GM23338 (cell line): Measurements from ENCODE around the gene SCN7A. TPM values are rescaled to one million over a fixed set of nuclear protein-coding genes. Genes with fewer than 3 reads are reported as not detected.

Experiments
- ATAC-seq: fragments of 200-7000 bp; cut with Tn5 transposase; 3 replicates; pipeline ENCODE4 v1.9.1; 2020
- DNase-seq: peaks from one replicate; pipeline ENCODE4 v3.0.0-alpha.2; 2015; ENCODE audit warnings: low spot score
- H2AFZ ChIP-seq: fragments of 200-600 bp; sonication (generic); 2 replicates; pipeline ENCODE4 v1.8.0; 2016; ENCODE audit warnings: antibody characterized with exemption, mild to moderate bottlenecking, moderate library complexity
- H3F3A ChIP-seq: fragments of 200-600 bp; sonication (generic); replicated peaks from 2 replicates; pipeline ENCODE4 v1.8.0; 2017; ENCODE audit warnings: antibody characterized with exemption, mixed run types, low read depth
- H3K27ac ChIP-seq: fragments of 200-600 bp; sonication (generic); 2 replicates; pipeline ENCODE4 v1.6.1; 2016; ENCODE audit warnings: low read depth
- H3K27me3 ChIP-seq: fragments of 200-600 bp; sonication (generic); 2 replicates; pipeline ENCODE4 v1.8.0; 2016; ENCODE audit warnings: mild to moderate bottlenecking, mixed run types, moderate library complexity; ENCODE audit not compliant: insufficient read depth
- H3K36me3 ChIP-seq: fragments of 200-600 bp; sonication (generic); 2 replicates; pipeline ENCODE4 v1.8.0; 2016; ENCODE audit warnings: mild to moderate bottlenecking; ENCODE audit not compliant: insufficient read depth
- H3K4me1 ChIP-seq: fragments of 200-600 bp; sonication (generic); 2 replicates; pipeline ENCODE4 v1.8.0; 2016; ENCODE audit warnings: mild to moderate bottlenecking, moderate library complexity; ENCODE audit not compliant: insufficient read depth
- H3K4me2 ChIP-seq: fragments of 200-600 bp; sonication (generic); 2 replicates; pipeline ENCODE4 v1.7.1; 2017; ENCODE audit warnings: mixed run types
- H3K4me3 ChIP-seq: fragments of 200-600 bp; sonication (generic); 2 replicates; pipeline ENCODE4 v1.6.1; 2016; ENCODE audit warnings: mixed run types
- H3K79me2 ChIP-seq: fragments of 200-600 bp; sonication (generic); replicated peaks from 2 replicates; pipeline ENCODE4 v1.8.0; 2017; ENCODE audit warnings: mild to moderate bottlenecking; ENCODE audit not compliant: insufficient read depth
- H3K9me2 ChIP-seq: fragments of 200-600 bp; sonication (generic); 2 replicates; pipeline ENCODE4 v1.8.0; 2017; ENCODE audit not compliant: insufficient read depth
- H4K20me1 ChIP-seq: fragments of 200-600 bp; sonication (generic); replicated peaks from 2 replicates; pipeline ENCODE4 v1.8.0; 2017; ENCODE audit warnings: mild to moderate bottlenecking; ENCODE audit not compliant: insufficient read depth
- H3K27ac Mint-ChIP-seq: 2 replicates; pipeline ENCODE4 v1.8.0; 2020; ENCODE audit warnings: inconsistent platforms, mild to moderate bottlenecking, moderate library complexity, mixed read lengths
- H3K27me3 Mint-ChIP-seq: 3 replicates; pipeline ENCODE4 v1.8.0; 2022; ENCODE audit warnings: low read depth, mild to moderate bottlenecking, moderate library complexity, mixed read lengths, inconsistent platforms; ENCODE audit not compliant: insufficient read depth, poor library complexity
- H3K36me3 Mint-ChIP-seq: 3 replicates; pipeline ENCODE4 v1.8.0; 2021; ENCODE audit warnings: low read depth, mild to moderate bottlenecking, inconsistent platforms, moderate library complexity, mixed read lengths
- H3K4me1 Mint-ChIP-seq: 3 replicates; pipeline ENCODE4 v1.8.0; 2020; ENCODE audit warnings: mild to moderate bottlenecking, inconsistent platforms, mixed read lengths
- H3K4me3 Mint-ChIP-seq: 3 replicates; pipeline ENCODE4 v1.8.0; 2021; ENCODE audit warnings: moderate library complexity, mild to moderate bottlenecking, inconsistent platforms, mixed read lengths
- H3K9me3 Mint-ChIP-seq: 3 replicates; pipeline ENCODE4 v1.8.0; 2020; ENCODE audit warnings: moderate library complexity, mild to moderate bottlenecking, inconsistent platforms, mixed read lengths
- EZH2phosphoT487 ChIP-seq: fragments of 200-600 bp; sonication (generic); IDR thresholded peaks from one replicate; pipeline ENCODE4 v1.8.1; 2018; ENCODE audit warnings: antibody characterized with exemption; ENCODE audit not compliant: unreplicated experiment
- polyA plus RNA-seq: library from polyadenylated mRNA; unstranded; fragments of >200 nt; fragmentation: Nextera tagmentation; extraction: Ambion mirVana; gene quantifications from 2 replicates; pipeline ENCODE4 v1.2.1, GENCODE V29; 2016
- total RNA-seq: library from RNA; depleted of rRNA; stranded (reverse); fragments of >200 nt; shearing (Covaris generic); gene quantifications from 2 replicates; pipeline ENCODE4 v1.2.3, GENCODE V29; 2014
- TF ChIP-seq, protein P1 (sequence below): IDR thresholded peaks from one replicate; pipeline ENCODE4 v1.6.1; 2018; ENCODE audit warnings: antibody characterized with exemption; ENCODE audit not compliant: unreplicated experiment
- TF ChIP-seq, protein P2 (sequence below): fragments of 250-450 bp; sonication (Bioruptor Pico); IDR thresholded peaks from 2 replicates; pipeline ENCODE4 v1.5.0; 2020; ENCODE audit warnings: mild to moderate bottlenecking, moderate library complexity

The SCN7A gene
- total and polyA plus RNA-seq, 2 experiments from 2014 or later = 0.10 to 0.42 TPM

DNA sequence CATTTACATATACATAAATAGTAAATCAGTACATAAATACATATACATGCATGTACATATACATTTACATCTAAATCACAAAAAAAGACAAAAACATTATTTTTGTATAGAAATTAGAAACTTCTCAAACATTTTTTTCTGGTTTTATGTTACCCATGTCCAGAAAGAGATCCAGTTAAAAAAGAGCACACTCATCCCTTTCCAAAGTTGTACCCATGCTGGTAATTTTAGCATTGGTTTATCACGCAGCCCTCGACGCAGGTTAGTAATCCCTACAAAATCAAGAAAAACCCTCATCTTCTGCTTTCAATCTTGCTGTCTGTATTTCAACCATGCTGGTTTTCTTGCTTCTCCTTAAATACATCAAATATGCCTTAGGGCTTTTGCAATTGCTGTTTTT, 128.8 kb downstream of the SCN7A start:
- Histone ChIP-seq H2AFZ (no peak overlapping the region), H4K20me1 (no peaks in the 10 kb centered on the region), H3K79me2 (no peaks in the 10 kb centered on the region), H3K9me2 (no peaks in the 10 kb centered on the region), H3K36me3 (no peaks in the 10 kb centered on the region), H3K4me1 (peaks cover 4% of the 10 kb centered on the region; the same call in 1 of the 2 replicates), H3K27me3 (no peaks in the 10 kb centered on the region), H3K4me2 (no peak overlapping the region), H3K4me3 (no peak overlapping the region), H3K27ac (no peak overlapping the region), H3F3A (no peaks in the 10 kb centered on the region)
- no peak overlapping the region for H3K27ac Mint-ChIP-seq
- no peaks in the 10 kb centered on the region for H3K36me3 Mint-ChIP-seq
- no peaks in the 10 kb centered on the region for H3K27me3 Mint-ChIP-seq
- H3K4me3 Mint-ChIP-seq = no peak overlapping the region
- DNase-seq (no peak), ATAC-seq (no peak)
- peaks cover 9% of the 10 kb centered on the region for H3K4me1 Mint-ChIP-seq
- TF ChIP-seq, protein P1, sequence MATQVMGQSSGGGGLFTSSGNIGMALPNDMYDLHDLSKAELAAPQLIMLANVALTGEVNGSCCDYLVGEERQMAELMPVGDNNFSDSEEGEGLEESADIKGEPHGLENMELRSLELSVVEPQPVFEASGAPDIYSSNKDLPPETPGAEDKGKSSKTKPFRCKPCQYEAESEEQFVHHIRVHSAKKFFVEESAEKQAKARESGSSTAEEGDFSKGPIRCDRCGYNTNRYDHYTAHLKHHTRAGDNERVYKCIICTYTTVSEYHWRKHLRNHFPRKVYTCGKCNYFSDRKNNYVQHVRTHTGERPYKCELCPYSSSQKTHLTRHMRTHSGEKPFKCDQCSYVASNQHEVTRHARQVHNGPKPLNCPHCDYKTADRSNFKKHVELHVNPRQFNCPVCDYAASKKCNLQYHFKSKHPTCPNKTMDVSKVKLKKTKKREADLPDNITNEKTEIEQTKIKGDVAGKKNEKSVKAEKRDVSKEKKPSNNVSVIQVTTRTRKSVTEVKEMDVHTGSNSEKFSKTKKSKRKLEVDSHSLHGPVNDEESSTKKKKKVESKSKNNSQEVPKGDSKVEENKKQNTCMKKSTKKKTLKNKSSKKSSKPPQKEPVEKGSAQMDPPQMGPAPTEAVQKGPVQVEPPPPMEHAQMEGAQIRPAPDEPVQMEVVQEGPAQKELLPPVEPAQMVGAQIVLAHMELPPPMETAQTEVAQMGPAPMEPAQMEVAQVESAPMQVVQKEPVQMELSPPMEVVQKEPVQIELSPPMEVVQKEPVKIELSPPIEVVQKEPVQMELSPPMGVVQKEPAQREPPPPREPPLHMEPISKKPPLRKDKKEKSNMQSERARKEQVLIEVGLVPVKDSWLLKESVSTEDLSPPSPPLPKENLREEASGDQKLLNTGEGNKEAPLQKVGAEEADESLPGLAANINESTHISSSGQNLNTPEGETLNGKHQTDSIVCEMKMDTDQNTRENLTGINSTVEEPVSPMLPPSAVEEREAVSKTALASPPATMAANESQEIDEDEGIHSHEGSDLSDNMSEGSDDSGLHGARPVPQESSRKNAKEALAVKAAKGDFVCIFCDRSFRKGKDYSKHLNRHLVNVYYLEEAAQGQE = no peak
- TF ChIP-seq, protein P2, sequence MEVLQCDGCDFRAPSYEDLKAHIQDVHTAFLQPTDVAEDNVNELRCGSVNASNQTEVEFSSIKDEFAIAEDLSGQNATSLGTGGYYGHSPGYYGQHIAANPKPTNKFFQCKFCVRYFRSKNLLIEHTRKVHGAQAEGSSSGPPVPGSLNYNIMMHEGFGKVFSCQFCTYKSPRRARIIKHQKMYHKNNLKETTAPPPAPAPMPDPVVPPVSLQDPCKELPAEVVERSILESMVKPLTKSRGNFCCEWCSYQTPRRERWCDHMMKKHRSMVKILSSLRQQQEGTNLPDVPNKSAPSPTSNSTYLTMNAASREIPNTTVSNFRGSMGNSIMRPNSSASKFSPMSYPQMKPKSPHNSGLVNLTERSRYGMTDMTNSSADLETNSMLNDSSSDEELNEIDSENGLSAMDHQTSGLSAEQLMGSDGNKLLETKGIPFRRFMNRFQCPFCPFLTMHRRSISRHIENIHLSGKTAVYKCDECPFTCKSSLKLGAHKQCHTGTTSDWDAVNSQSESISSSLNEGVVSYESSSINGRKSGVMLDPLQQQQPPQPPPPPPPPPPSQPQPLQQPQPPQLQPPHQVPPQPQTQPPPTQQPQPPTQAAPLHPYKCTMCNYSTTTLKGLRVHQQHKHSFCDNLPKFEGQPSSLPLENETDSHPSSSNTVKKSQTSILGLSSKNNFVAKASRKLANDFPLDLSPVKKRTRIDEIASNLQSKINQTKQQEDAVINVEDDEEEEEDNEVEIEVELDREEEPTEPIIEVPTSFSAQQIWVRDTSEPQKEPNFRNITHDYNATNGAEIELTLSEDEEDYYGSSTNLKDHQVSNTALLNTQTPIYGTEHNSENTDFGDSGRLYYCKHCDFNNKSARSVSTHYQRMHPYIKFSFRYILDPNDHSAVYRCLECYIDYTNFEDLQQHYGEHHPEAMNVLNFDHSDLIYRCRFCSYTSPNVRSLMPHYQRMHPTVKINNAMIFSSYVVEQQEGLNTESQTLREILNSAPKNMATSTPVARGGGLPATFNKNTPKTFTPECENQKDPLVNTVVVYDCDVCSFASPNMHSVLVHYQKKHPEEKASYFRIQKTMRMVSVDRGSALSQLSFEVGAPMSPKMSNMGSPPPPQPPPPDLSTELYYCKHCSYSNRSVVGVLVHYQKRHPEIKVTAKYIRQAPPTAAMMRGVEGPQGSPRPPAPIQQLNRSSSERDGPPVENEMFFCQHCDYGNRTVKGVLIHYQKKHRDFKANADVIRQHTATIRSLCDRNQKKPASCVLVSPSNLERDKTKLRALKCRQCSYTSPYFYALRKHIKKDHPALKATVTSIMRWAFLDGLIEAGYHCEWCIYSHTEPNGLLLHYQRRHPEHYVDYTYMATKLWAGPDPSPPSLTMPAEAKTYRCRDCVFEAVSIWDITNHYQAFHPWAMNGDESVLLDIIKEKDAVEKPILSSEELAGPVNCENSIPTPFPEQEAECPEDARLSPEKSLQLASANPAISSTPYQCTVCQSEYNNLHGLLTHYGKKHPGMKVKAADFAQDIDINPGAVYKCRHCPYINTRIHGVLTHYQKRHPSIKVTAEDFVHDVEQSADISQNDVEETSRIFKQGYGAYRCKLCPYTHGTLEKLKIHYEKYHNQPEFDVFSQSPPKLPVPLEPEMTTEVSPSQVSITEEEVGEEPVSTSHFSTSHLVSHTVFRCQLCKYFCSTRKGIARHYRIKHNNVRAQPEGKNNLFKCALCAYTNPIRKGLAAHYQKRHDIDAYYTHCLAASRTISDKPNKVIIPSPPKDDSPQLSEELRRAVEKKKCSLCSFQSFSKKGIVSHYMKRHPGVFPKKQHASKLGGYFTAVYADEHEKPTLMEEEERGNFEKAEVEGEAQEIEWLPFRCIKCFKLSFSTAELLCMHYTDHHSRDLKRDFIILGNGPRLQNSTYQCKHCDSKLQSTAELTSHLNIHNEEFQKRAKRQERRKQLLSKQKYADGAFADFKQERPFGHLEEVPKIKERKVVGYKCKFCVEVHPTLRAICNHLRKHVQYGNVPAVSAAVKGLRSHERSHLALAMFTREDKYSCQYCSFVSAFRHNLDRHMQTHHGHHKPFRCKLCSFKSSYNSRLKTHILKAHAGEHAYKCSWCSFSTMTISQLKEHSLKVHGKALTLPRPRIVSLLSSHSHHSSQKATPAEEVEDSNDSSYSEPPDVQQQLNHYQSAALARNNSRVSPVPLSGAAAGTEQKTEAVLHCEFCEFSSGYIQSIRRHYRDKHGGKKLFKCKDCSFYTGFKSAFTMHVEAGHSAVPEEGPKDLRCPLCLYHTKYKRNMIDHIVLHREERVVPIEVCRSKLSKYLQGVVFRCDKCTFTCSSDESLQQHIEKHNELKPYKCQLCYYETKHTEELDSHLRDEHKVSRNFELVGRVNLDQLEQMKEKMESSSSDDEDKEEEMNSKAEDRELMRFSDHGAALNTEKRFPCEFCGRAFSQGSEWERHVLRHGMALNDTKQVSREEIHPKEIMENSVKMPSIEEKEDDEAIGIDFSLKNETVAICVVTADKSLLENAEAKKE = no peak
- no peak for TF ChIP-seq EZH2phosphoT487
- H3K9me3 Mint-ChIP-seq = no peaks in the 10 kb centered on the region
